HG03039 (cell line): ENCODE measurements around the gene EXOSC1.
"Not testable (repeated sequence)": the region's sequence is repeated elsewhere in the genome, so short reads cannot be mapped to it uniquely, and the experiment has no call there.

ENCODE experiments used
- ATAC-seq: cut with Tn5 transposase; IDR thresholded peaks from one replicate; pipeline ENCODE4 v1.9.1; 2021; ENCODE audit warnings: mild to moderate bottlenecking, moderate library complexity; ENCODE audit not compliant: unreplicated experiment

The EXOSC1 gene

DNA sequence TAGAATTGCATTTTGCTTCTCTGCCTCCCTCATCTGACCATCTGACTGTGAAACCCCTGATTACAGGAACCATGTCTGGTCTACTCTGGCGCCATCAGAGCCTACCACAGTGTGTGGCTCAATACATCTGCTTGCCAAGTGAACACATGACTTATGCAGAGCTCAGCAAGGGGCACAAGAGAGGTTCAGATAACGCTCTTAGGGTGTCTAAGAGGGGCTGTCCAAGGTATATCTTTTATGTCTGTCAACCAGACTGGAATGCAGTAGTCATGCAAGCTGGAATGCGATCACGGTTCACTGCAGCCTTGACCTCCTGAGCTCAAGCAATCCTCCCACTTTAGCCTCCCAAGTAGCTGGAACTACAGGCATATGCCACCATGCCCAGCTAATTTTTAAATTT lies 34.4 kb downstream of the EXOSC1 start:
- no peak for ATAC-seq

DNA sequence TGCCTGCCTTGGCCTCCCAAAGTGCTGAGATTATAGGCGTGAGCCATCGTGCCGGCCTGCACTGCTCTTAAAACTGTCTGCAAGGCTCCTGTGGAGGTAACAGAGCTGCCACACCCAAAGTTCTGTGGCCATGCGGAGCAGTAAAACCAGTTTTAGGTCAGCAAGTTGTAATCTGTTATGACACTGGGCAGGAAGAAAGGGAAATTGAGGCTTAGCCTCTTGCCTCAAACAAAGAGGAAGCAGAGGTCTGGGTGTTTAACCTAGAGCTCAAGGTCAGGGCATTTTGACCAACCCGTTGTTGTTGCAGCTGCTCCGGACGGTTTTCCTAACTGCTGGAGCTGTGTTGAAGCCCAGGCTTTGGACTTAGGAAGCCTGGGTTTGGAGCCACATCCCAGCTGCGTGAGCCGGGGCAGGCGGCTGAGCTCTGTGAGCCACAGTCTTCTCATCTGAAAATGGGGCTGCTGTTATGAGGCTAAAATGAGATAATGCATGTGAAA lies 37.3 kb downstream of the EXOSC1 start:
- no peak for ATAC-seq

DNA sequence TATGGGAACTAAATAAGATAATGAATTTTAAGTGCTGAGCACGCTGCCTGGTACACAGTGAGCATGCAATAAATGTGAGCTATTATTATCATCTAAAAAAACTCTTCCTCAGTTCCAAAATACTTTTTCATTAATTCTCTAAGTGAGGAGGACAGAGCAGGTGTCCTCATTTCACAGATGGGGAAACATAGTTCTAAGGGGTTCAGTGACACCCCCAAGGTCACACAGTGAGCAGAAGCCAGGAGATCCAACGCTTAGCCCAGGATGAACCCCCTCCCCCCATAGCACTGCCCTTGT lies 37.9 kb downstream of the EXOSC1 start:
- no peak for ATAC-seq

DNA sequence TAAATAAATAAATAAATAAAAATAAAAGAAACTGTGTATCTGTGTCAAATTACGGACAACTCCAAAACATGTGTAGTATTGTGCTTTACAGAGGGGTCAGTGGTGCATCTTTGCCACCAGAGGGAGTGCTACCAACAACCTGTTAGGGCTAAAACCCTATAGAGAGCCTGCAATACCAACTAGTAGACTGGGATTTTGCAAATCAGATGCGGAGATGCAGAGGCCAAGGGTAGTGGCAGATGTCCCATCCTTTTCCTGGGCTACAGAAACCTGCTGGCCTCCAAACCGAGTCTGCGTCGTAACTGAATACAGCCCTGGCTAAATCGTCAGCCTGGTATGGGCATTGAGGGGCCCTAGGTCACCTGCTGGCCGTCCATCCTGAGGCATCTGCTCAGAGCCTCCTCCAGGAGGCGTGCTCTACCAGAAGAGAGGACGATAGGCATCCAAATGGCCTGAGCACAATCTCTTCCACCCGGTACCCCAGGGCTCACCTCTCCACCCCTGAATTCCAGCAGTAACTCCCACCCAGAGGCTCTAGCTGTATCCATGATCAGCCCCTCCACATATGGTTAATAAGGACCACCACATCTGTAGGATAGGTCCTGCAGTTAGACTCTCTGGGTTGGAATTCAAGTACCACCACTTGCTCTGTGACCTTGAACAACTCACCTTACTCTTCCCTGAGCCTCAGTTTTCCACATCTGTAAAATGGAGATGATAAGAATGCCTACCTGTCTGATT lies 38.4 kb downstream of the EXOSC1 start:
- peak; percentile 79 for ATAC-seq

DNA sequence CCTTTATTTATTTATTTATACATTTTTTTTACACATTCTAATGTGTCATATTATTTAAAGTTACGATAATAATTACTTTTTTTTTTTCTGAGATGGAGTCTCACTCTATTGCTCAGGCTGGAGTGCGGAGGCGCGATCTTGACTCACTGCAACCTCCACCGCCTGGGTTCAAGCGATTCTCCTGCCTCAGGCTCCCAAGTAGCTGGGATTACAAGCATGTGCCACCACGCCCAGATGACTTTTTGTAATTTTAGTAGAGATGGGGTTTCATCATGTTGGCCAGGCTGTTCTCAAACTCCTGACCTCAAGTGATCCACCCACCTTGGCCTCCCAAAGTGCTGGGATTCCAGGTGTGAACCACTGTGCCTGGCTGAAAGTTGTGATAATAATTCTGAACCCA lies 39.3 kb downstream of the EXOSC1 start:
- not testable (repeated sequence) for ATAC-seq

DNA sequence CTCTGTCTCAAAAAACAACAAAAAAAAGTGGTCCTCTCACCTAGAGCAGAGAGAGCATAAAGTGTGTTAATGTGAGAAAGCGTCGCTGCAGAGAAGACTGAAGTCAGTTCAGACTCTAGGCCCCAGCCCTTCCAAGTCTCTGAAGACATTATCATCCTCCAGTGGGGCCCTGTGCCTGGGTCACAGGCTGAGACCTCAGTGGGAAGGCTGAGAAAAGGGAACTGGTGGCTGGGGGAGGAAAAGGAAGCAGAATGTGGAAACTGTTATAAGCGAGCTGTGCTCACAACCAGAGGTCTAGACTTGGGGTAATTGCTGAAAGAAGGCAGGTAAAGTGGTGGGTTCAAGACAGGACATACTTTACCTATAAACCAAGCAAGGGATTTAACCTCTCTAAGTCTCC lies 39.7 kb downstream of the EXOSC1 start:
- no peak for ATAC-seq

DNA sequence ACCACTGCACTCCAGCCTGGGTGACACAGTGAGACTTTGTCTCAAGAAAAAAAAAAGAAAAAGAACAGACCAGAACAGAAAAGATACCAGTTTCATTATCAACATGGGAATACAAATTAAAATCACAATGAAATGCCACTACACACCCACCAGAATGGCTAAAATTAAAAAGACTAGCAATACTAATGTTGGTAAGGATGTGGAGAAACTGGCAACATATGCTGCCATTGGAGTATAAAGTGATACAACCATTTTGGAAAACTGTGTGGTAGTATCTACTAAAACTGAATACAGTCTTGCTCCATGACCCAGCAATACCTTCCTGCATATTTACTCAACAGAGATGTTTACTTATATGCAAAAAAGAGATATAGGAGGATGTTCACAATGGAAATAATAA lies 41.8 kb downstream of the EXOSC1 start:
- no peak for ATAC-seq

DNA sequence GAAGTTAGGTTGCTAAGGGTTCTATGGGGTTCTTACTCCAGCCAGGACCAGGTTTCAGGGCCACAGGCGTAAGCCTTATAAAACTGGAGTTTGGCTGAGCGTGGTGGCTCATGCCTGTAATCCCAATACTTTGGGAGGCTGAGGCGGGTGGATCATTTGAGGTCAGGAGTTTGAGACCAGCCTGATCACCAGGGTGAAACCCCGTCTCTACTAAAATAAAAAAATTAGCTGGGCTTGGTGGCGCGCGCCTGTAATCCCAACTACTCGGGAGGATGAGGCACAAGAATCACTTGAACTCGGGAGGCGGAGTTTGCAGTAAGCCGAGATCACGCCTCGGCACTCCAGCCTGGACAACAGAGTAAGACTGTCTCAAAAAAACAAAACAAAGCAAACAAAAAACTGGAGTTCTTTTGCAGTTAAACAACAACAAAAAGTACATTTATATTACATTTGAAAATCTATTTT lies 44.3 kb downstream of the EXOSC1 start:
- no peak for ATAC-seq

DNA sequence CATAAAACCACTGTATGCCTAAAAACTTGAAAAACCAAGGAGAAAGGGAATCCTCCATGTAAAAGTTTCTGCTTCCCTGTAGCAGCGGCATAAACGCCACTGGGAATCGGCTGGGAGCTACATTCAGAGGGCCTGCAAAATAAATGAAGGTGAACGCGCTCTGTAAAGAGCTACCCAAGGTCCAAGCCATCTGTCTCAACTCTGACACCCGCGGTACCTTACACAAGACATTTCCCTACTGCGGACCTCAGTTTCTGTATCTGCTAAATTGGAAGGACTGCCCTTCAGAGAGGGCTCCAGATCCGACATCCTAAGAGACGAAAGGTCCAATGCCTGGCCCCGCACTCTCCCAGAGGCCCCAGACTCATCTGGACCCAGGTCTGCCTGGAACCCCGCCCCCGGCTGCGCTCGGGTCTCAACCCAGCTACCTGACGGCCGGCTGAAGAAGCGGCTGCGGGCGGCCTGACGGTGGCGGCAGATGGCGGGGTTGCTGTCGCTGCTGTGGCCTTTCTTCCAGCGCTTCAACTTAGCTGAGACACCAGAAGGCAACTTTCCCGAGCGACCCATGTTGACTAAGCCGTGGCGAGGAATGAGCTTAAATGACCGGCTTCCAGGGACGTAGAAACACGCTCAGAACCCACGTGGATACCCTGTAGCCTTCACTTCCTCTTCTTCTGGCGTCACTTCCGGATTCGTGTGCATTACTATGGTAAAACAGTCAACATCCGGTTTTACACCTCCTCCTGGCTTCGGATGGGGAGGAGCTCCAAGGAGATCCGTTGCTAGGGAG lies 44.9 kb downstream of the EXOSC1 start, which contains the start of gene RRP12:
TSS of gene RRP12 (minus strand) at position 676 of the 790 bp plus-strand sequence. CDS start at position 567, 109 bp downstream.
- peak; percentile 94 for ATAC-seq

DNA sequence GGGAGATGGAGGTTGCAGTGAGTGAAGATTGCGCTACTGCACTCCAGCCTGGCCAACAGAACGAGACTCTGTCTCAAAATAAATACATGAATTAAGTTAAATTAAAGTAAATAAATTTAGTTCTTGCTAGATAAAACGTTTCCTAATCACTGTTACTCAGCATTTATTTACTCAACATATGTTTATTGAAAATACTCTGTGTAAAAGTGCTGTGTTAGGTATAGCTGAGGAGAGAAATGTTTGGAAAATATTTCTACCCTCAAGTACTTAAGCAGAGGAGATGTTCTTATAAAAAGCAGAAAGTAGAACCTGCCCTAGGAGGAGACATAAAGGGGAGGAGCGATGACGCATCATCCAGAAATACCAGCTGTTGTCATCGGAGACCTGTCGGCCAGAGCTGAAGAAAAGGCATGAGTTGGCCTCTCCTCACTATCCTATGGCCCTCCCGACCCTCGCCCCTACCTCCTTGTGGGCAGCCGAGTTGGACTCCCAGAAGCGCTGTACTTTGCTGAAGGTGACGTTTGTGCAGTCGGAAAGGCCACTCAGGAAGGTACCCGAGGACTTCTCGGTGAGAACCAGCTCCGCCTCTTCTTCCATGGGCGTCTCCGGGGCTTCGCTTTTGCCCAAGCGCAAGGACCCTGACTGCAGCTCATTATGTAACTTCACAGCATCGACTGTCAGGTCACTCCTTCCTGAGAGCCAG lies 45.8 kb downstream of the EXOSC1 start:
- no peak for ATAC-seq

DNA sequence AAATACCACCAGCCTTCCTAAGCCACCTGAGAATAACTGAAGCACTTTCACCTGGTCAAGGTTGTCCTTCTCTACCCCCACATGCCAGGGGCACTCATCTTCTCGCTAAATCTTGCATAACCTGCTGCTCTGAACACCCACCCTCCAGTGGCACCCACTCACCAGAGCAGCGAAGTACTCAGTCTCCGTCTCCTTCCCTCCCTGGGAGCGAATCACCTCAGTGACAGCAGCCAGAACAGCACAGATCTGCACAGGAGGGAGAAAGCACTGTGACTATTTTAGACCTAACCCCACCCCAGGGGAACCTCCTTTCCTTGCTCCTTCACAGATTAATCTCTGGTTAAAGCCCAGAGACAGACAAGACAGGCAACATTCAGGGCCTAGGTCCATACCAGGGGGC lies 49.8 kb downstream of the EXOSC1 start:
- ATAC-seq, result no peak

DNA sequence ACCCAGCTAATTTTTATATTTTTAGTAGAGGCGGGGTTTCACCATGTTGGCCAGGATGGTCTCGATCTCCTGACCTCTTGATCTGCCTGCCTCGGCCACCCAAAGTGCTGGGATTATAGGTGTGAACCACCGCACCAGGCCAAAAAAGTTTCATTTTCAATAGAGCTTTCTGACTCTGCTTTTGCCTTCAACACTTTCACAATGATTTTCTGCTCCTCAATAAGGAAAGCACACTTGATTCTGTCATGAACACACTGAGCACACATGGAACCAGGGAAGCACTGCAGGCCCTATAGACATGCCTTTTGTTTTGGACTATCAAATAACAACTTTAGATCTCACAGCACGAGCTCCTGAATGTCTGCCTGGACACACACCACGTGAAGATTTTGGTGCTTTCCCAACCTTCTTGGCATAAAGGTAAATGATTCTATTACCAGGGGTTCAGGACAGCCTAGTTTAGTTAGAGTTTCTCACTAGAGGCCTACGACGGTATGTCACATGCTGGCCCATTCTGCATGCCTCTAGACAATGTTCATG lies 52.7 kb downstream of the EXOSC1 start:
- ATAC-seq, result no peak

DNA sequence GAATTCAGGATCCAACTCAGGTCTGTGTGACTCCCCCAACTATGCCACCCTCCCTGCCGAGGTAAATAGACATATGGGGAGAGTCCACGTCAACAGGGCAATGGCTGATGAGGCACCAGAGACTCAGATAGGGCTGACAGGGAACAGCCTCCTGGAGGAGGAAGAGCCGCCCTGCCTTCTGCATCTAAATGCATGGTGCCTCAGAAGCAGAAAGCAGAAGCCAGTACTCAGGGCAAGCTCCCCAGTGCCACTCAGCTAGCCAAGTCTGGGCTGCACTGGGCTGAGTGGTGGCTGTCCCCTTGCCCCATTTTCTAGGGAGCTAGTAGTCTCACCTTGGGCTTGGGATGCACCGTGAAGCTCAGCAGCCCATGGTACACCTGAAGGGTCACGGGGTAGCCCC lies 55.7 kb downstream of the EXOSC1 start:
- ATAC-seq, result no peak

DNA sequence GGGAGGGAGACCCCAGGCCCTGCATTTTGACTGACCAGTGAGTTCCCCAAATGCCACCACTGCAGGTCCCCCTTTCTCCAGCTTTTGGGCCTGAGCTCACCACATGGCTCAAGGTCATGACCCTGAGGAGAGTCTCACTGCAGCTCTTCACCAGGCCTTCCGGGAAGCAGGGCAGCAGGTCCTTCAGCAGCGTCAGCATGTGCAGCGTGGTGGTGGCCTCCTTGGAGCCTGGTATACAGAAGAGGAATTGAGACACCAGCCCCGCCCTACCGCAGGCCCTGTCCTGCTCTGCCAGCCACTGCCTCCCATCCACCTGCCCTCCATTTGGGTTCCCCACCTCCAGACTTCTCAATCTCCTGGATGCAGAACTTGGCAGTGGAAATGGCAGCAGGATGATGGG lies 57.7 kb downstream of the EXOSC1 start:
- no peak for ATAC-seq
